Mesothelial cell of epicardium (in vitro differentiated cells): Measurements from ENCODE around the gene CMC2. TPM values are rescaled to one million over a fixed set of nuclear protein-coding genes. Genes with fewer than 3 reads are reported as not detected.

Source experiments
- DNase-seq, 2 experiments: peaks; one replicate each; pipeline ENCODE4 v3.0.0; 2021; ENCODE audit warnings: low spot score in 2 of 2; ENCODE audit not compliant: unreplicated experiment in 2 of 2
- H3K27ac Mint-ChIP-seq: 2 replicates; pipeline ENCODE4 v1.8.0; 2021; ENCODE audit warnings: mixed read lengths
- H3K27me3 Mint-ChIP-seq: 2 replicates; pipeline ENCODE4 v1.8.0; 2021; ENCODE audit warnings: low read depth, mixed read lengths
- H3K36me3 Mint-ChIP-seq: 2 replicates; pipeline ENCODE4 v1.8.0; 2021; ENCODE audit warnings: mixed read lengths
- H3K4me1 Mint-ChIP-seq: 2 replicates; pipeline ENCODE4 v1.8.0; 2021; ENCODE audit warnings: mixed read lengths
- H3K4me3 Mint-ChIP-seq: 2 replicates; pipeline ENCODE4 v1.8.0; 2021; ENCODE audit warnings: mild to moderate bottlenecking, moderate library complexity, mixed read lengths
- H3K9me3 Mint-ChIP-seq: 2 replicates; pipeline ENCODE4 v1.8.0; 2021; ENCODE audit warnings: mixed read lengths
- total RNA-seq: library from RNA; stranded (reverse); gene quantifications from 3 replicates; pipeline ENCODE4 v1.2.1, GENCODE V29; 2021
- TF ChIP-seq, protein P1 (sequence below): fragments of 200-600 bp; sonication (generic); IDR thresholded peaks from one replicate; pipeline ENCODE4 v1.5.0; 2021; ENCODE audit warnings: antibody characterized with exemption; ENCODE audit not compliant: unreplicated experiment

CMC2 gene
- total RNA-seq, 1 donor from 2014 or later = 34.0 TPM

- no peaks in the 10 kb centered on the region for H3K27me3 Mint-ChIP-seq
- TF ChIP-seq, protein P1, sequence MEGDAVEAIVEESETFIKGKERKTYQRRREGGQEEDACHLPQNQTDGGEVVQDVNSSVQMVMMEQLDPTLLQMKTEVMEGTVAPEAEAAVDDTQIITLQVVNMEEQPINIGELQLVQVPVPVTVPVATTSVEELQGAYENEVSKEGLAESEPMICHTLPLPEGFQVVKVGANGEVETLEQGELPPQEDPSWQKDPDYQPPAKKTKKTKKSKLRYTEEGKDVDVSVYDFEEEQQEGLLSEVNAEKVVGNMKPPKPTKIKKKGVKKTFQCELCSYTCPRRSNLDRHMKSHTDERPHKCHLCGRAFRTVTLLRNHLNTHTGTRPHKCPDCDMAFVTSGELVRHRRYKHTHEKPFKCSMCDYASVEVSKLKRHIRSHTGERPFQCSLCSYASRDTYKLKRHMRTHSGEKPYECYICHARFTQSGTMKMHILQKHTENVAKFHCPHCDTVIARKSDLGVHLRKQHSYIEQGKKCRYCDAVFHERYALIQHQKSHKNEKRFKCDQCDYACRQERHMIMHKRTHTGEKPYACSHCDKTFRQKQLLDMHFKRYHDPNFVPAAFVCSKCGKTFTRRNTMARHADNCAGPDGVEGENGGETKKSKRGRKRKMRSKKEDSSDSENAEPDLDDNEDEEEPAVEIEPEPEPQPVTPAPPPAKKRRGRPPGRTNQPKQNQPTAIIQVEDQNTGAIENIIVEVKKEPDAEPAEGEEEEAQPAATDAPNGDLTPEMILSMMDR = no peak
- DNase-seq = no peak
- no peak overlapping the region for H3K4me3 Mint-ChIP-seq
- H3K4me1 Mint-ChIP-seq = no peaks in the 10 kb centered on the region
- no peak overlapping the region for H3K27ac Mint-ChIP-seq
- no peaks in the 10 kb centered on the region for H3K9me3 Mint-ChIP-seq
- H3K36me3 Mint-ChIP-seq = peaks cover 22% of the 10 kb centered on the region
Measured at GRCh38 chr16:80973991-80974390, 32.7 kb downstream of the CMC2 start.

GRCh38 chr16:80972611-80973010, 34.1 kb downstream of the CMC2 start:
- H3K4me3 Mint-ChIP-seq = no peak overlapping the region
- H3K9me3 Mint-ChIP-seq = no peaks in the 10 kb centered on the region
- TF ChIP-seq, protein P1 = no peak
- H3K4me1 Mint-ChIP-seq = no peaks in the 10 kb centered on the region
- no peaks in the 10 kb centered on the region for H3K27me3 Mint-ChIP-seq
- H3K27ac Mint-ChIP-seq = no peak overlapping the region
- peaks cover 15% of the 10 kb centered on the region for H3K36me3 Mint-ChIP-seq
- no peak for DNase-seq

- no peaks in the 10 kb centered on the region for H3K9me3 Mint-ChIP-seq
- H3K4me1 Mint-ChIP-seq = no peaks in the 10 kb centered on the region
- no peak overlapping the region for H3K4me3 Mint-ChIP-seq
- H3K27ac Mint-ChIP-seq = no peak overlapping the region
- no peaks in the 10 kb centered on the region for H3K27me3 Mint-ChIP-seq
- peaks cover 12% of the 10 kb centered on the region for H3K36me3 Mint-ChIP-seq
- DNase-seq = no peak
- TF ChIP-seq, protein P1 = no peak
Measured at GRCh38 chr16:80971819-80972218, 34.9 kb downstream of the CMC2 start.

DNA sequence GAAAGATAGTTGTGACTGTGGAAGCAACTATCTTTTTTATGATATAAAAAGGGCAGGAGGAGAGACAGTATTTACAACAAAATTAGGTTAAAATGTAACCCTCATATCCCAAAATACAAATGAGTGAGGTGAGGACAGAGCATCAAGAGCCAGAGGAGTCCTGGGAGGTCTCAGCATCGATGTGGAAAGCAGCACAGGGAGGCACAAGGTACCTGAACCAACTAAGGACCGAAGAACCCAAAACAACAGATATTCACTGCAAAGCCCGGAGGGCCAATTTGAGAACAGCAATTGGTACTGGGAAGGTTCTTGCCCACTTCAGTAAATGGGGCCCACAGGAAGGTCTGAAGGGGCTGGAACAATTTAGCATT, 37.6 kb downstream of the CMC2 start:
- no peak for DNase-seq
- Mint-ChIP-seq H3K4me3 (no peak overlapping the region), H3K27ac (no peak overlapping the region), H3K27me3 (no peaks in the 10 kb centered on the region), H3K4me1 (no peaks in the 10 kb centered on the region), H3K9me3 (no peaks in the 10 kb centered on the region), H3K36me3 (peaks cover 6% of the 10 kb centered on the region)
- TF ChIP-seq, protein P1 = no peak

DNA sequence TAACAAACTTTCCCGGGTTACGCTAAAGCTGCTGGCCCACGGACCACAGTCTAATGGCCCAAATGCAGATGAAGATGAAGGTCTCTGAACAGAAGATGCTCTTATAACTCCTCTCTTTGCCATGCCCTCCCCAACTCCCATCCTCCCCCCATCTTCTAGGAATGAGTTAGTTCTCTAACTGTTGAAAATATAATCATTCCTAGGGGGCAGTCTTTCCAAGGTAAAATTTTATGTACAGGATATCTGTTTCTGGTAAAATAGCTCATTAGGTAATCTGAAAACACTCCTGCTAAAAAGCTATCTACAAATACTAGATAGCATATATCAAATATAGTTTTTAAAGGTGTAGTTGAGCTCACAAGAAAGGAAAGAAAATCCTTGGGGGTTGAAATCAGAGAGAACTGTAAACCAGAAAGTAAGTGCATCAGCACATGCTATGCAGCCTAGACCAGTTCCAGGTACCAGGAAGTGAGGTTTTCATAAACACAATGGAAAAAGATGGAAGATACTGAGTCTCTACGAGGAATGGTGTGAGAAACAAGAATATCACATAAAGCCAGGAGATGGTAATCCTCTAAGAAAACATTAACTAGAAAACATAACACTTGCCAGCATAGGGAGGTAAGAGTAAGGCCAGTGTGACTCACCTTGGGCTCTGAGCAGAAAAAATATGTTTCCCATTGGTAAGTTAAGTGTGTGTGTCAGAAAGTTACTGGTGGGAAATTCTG, 38.1 kb downstream of the CMC2 start:
- DNase-seq = no peak
- H3K36me3 Mint-ChIP-seq = peaks cover 4% of the 10 kb centered on the region
- H3K27ac Mint-ChIP-seq = no peak overlapping the region
- no peaks in the 10 kb centered on the region for H3K4me1 Mint-ChIP-seq
- H3K27me3 Mint-ChIP-seq = no peaks in the 10 kb centered on the region
- H3K4me3 Mint-ChIP-seq = no peak overlapping the region
- TF ChIP-seq, protein P1 = no peak
- no peaks in the 10 kb centered on the region for H3K9me3 Mint-ChIP-seq
